H1 (cell line): Measurements from ENCODE around the gene CASK. TPM values are rescaled to one million over a fixed set of nuclear protein-coding genes. Genes with fewer than 3 reads are reported as not detected.

Experiments
- CTCF ChIA-PET: fragments of 300-600 bp; sonication (Branson Sonifier 250); formaldehyde crosslinking; loops from one replicate; lab custom pipeline; 2021; ENCODE audit not compliant: partially characterized antibody; lab: Charles Lee
- POLR2A ChIA-PET: fragments of 300-600 bp; sonication (Branson Sonifier 250); formaldehyde crosslinking; loops from one replicate; lab custom pipeline; 2021; ENCODE audit warnings: inconsistent platforms; ENCODE audit not compliant: partially characterized antibody; lab: Charles Lee
- DNase-seq, 2 experiments: peaks; one replicate each; pipeline versions ENCODE4 v3.0.0 to v3.0.0-alpha.2; 2010 to 2022; ENCODE audit warnings: low spot score in 2 of 2, low read depth in 1 of 2, mixed read lengths in 1 of 2
- FAIRE-seq: peaks from 2 replicates; lab custom pipeline; 2011; peaks lifted over from hg19 to GRCh38; lab: Jason Lieb, UNC
- H2AFZ ChIP-seq: 2 replicates; pipeline ENCODE4 v1.8.1; 2012; ENCODE audit warnings: low read length, inconsistent platforms
- H2AK5ac ChIP-seq: 2 replicates; pipeline ENCODE4 v1.6.1; 2013; ENCODE audit warnings: low read depth, low read length
- H2BK120ac ChIP-seq: replicated peaks from 2 replicates; pipeline ENCODE3; 2013; ENCODE audit warnings: low read depth, low read length, inconsistent platforms
- H2BK12ac ChIP-seq: 2 replicates; pipeline ENCODE4 v1.6.1; 2013; ENCODE audit warnings: low read depth, low read length
- H2BK15ac ChIP-seq: 2 replicates; pipeline ENCODE4 v1.6.1; 2013; ENCODE audit warnings: low read length
- H2BK20ac ChIP-seq: 2 replicates; pipeline ENCODE4 v1.6.1; 2013; ENCODE audit warnings: low read length
- H2BK5ac ChIP-seq: 2 replicates; pipeline ENCODE4 v1.6.1; 2013; ENCODE audit warnings: low read depth, low read length
- H3K14ac ChIP-seq: 2 replicates; pipeline ENCODE4 v1.6.1; 2013; ENCODE audit warnings: inconsistent platforms; ENCODE audit not compliant: insufficient read length
- H3K18ac ChIP-seq: 2 replicates; pipeline ENCODE4 v1.6.1; 2013; ENCODE audit warnings: low read length; ENCODE audit errors: extremely low read depth
- H3K23ac ChIP-seq: 2 replicates; pipeline ENCODE4 v1.6.1; 2013; ENCODE audit warnings: inconsistent platforms; ENCODE audit not compliant: insufficient read length
- H3K23me2 ChIP-seq: 2 replicates; pipeline ENCODE4 v1.6.1; 2013; ENCODE audit warnings: low read depth, low read length
- H3K27ac ChIP-seq: 2 replicates; pipeline ENCODE4 v1.6.1; 2011; ENCODE audit warnings: low read depth, low read length, inconsistent platforms
- H3K27me3 ChIP-seq, 4 experiments: replicated peaks in 1 of 4; 1 replicate in 1 of 4; 2 replicates in 3 of 4; pipeline versions ENCODE4 v1.6.1 to v1.8.1; 2011 to 2013; ENCODE audit warnings: low read length in 3 of 4, mild to moderate bottlenecking in 3 of 4, inconsistent platforms in 2 of 4, mixed read lengths in 2 of 4, moderate library complexity in 1 of 4; ENCODE audit not compliant: control insufficient read depth in 3 of 4, insufficient read depth in 3 of 4; ENCODE audit errors: extremely low read depth in 1 of 4
- H3K36me3 ChIP-seq, 4 experiments: 2 replicates each; pipeline versions ENCODE4 v1.6.1 to v1.8.1; 2011 to 2013; ENCODE audit warnings: mild to moderate bottlenecking in 4 of 4, low read length in 3 of 4, moderate library complexity in 2 of 4, control low read depth in 1 of 4, inconsistent platforms in 1 of 4; ENCODE audit not compliant: insufficient read depth in 4 of 4, control insufficient read depth in 2 of 4
- H3K4ac ChIP-seq: replicated peaks from 2 replicates; pipeline ENCODE3; 2013; ENCODE audit warnings: low read length, low read depth, mixed read lengths, inconsistent platforms; ENCODE audit not compliant: insufficient read length
- H3K4me1 ChIP-seq, 4 experiments: replicated peaks in 1 of 4; 1 replicate in 1 of 4; 2 replicates in 3 of 4; pipeline versions ENCODE4 v1.6.1 to v1.8.1; 2011 to 2013; ENCODE audit warnings: low read length in 3 of 4, inconsistent platforms in 2 of 4, mixed read lengths in 1 of 4; ENCODE audit not compliant: insufficient read depth in 4 of 4, control insufficient read depth in 3 of 4
- H3K4me2 ChIP-seq, 2 experiments: 2 replicates each; pipeline versions ENCODE4 v1.6.1 to v1.8.1; 2011 to 2013; ENCODE audit warnings: low read depth in 2 of 2, low read length in 2 of 2, control low read depth in 1 of 2, inconsistent platforms in 1 of 2, mild to moderate bottlenecking in 1 of 2; ENCODE audit not compliant: insufficient read depth in 1 of 2
- H3K4me3 ChIP-seq, 4 experiments: fragments of 200-600, 300-600 bp in 1 of 4; sonication (generic), shearing (Covaris generic), sonication (Bioruptor Twin) in 1 of 4; 2 replicates each; pipeline versions ENCODE4 v1.5.1 to v1.8.1; 2011 to 2016; ENCODE audit warnings: low read length in 4 of 4, low read depth in 3 of 4, control low read depth in 2 of 4, inconsistent platforms in 2 of 4, mild to moderate bottlenecking in 2 of 4, mixed read lengths in 1 of 4, moderate library complexity in 1 of 4; ENCODE audit not compliant: insufficient read depth in 2 of 4; ENCODE audit errors: extremely low read depth in 1 of 4
- H3K56ac ChIP-seq: replicated peaks from 2 replicates; pipeline ENCODE3; 2013; ENCODE audit warnings: low read depth, mild to moderate bottlenecking, mixed read lengths, low read length, inconsistent platforms; ENCODE audit not compliant: insufficient read length
- H3K79me1 ChIP-seq: 2 replicates; pipeline ENCODE4 v1.6.1; 2013; ENCODE audit warnings: low read depth, low read length, control low read depth
- H3K79me2 ChIP-seq, 2 experiments: 2 replicates each; pipeline versions ENCODE4 v1.6.1 to v1.8.1; 2012 to 2013; ENCODE audit warnings: low read length in 2 of 2, mild to moderate bottlenecking in 2 of 2, inconsistent platforms in 1 of 2; ENCODE audit not compliant: insufficient read depth in 2 of 2, control insufficient read depth in 1 of 2
- H3K9ac ChIP-seq, 4 experiments: replicated peaks in 1 of 4; 1 replicate in 1 of 4; 2 replicates in 3 of 4; pipeline versions ENCODE4 v1.6.1 to v1.8.1; 2011 to 2013; ENCODE audit warnings: low read depth in 3 of 4, low read length in 3 of 4, control low read depth in 2 of 4, mild to moderate bottlenecking in 2 of 4, moderate library complexity in 2 of 4, inconsistent platforms in 1 of 4; ENCODE audit errors: extremely low read depth in 1 of 4
- H3K9me3 ChIP-seq, 2 experiments: 2 replicates each; pipeline versions ENCODE4 v1.6.1 to v1.8.1; 2012 to 2013; ENCODE audit warnings: mild to moderate bottlenecking in 2 of 2, moderate library complexity in 2 of 2, control low read depth in 1 of 2, inconsistent platforms in 1 of 2, low read depth in 1 of 2, low read length in 1 of 2, mixed read lengths in 1 of 2; ENCODE audit not compliant: insufficient read depth in 2 of 2
- H4K20me1 ChIP-seq, 2 experiments: replicated peaks in 1 of 2; 2 replicates each; pipeline versions ENCODE3 to v1.8.1; 2011 to 2013; ENCODE audit warnings: inconsistent platforms in 2 of 2, low read length in 2 of 2, mild to moderate bottlenecking in 1 of 2; ENCODE audit not compliant: insufficient read depth in 2 of 2, control insufficient read depth in 1 of 2
- H4K5ac ChIP-seq: 2 replicates; pipeline ENCODE4 v1.6.1; 2013; ENCODE audit warnings: low read length, low read depth, mixed read lengths, inconsistent platforms; ENCODE audit not compliant: insufficient read length
- H4K8ac ChIP-seq: 2 replicates; pipeline ENCODE4 v1.8.0; 2013; ENCODE audit warnings: mild to moderate bottlenecking, moderate library complexity, low read length, inconsistent platforms; ENCODE audit not compliant: insufficient read depth; ENCODE audit errors: extremely low read depth
- H4K91ac ChIP-seq: replicated peaks from 2 replicates; pipeline ENCODE3; 2013; ENCODE audit warnings: low read length, mixed read lengths, inconsistent platforms; ENCODE audit not compliant: insufficient read length
- POLR2A ChIP-seq, 2 experiments: IDR thresholded peaks; 1 replicate in 1 of 2; 2 replicates in 1 of 2; pipeline ENCODE4 v1.6.1; 2011; ENCODE audit warnings: low read depth in 2 of 2, low read length in 2 of 2, mild to moderate bottlenecking in 2 of 2; ENCODE audit errors: control extremely low read depth in 1 of 2
- WGBS, 2 experiments: shearing (Covaris generic) in 1 of 2; methylation state at CpG; one replicate each; pipeline versions ENCODE4 v1.1.6 to v1.1.7; 2013 to 2015; ENCODE audit warnings: low lambda C conversion rate in 2 of 2, mixed read lengths in 2 of 2, inconsistent platforms in 1 of 2, low coverage in 1 of 2, missing lambda C conversion rate in 1 of 2; ENCODE audit not compliant: insufficient replicate concordance in 2 of 2, insufficient coverage in 1 of 2, insufficient read length in 1 of 2; ENCODE audit errors: extremely low coverage in 1 of 2, missing lambda C conversion rate in 1 of 2; 5-methylcytosine and 5-hydroxymethylcytosine counted together
- polyA plus RNA-seq, 7 experiments: library from polyadenylated mRNA; depleted of rRNA in 3 of 7; stranded (reverse) in 5 of 7; unstranded in 2 of 7; fragments of >200 nt in 5 of 7; fragments of 200-250 nt in 2 of 7; gene quantifications; 1 replicate in 5 of 7; 2 replicates in 1 of 7; 4 replicates in 1 of 7; pipeline versions ENCODE4 v1.2.1 to v1.2.3, GENCODE V29; 2011 to 2013; ENCODE audit warnings: missing spikeins in 2 of 7, mixed read lengths in 2 of 7
- total RNA-seq: library from RNA; stranded (reverse); fragmentation: NEBNext Ultra II Directional; extraction: Animal tissue kit (Norgen Biotek cat#: 25700); gene quantifications from 2 replicates; pipeline ENCODE4 v1.2.1, GENCODE V29; 2021

CASK gene
- total and polyA plus RNA-seq, 2 of the 8 experiments (the other 6 are each of a cell fraction or from before 2014, with no cell fraction given) = 21.6 to 55.1 TPM

GRCh38 chrX:41875142-41875541 is 48.2 kb downstream of the CASK start:
- Histone ChIP-seq H3K56ac (no peak overlapping the region), H3K9ac (no peak overlapping the region), H4K5ac (no peak overlapping the region), H3K23ac (no peak overlapping the region), H2AFZ (no peak overlapping the region), H3K79me1 (no peaks in the 10 kb centered on the region), H3K27ac (no peak overlapping the region), H3K27me3 (no peaks in the 10 kb centered on the region), H3K4ac (no peak overlapping the region), H2BK20ac (no peak overlapping the region), H3K4me2 (no peak overlapping the region), H3K9me3 (no peaks in the 10 kb centered on the region), H2BK12ac (no peak overlapping the region), H4K91ac (no peak overlapping the region), H2BK120ac (no peak overlapping the region), H4K20me1 (no peaks in the 10 kb centered on the region), H3K23me2 (no peaks in the 10 kb centered on the region), H3K4me3 (no peak overlapping the region), H4K8ac (no peak overlapping the region), H2BK5ac (no peak overlapping the region), H3K36me3 (no peaks in the 10 kb centered on the region), H2BK15ac (no peak overlapping the region), H2AK5ac (no peak overlapping the region), H3K79me2 (peaks cover 0 to 55% of the 10 kb centered on the region in 2 experiments; a peak in 2 of 4 replicates), H3K14ac (no peak overlapping the region), H3K18ac (no peak overlapping the region), H3K4me1 (0 out of 7 replicates have a peak, but pooled peaks cover 0 to 3% (median 0%) of the 10 kb centered on the region in 4 experiments)
- no peak for TF ChIP-seq POLR2A (IDR thresholded peaks at IDR 0.05; ENCODE audit: control extremely low read depth in 1 of 2, low read depth in 2 of 2, low read length in 2 of 2)
- POLR2A ChIA-PET = no interaction called here
- CTCF ChIA-PET = no interaction called here
- no peak for FAIRE-seq
- 83% methylated on average over 1 of the region's 1 CpG; no CpG with 5 or more reads in 1 of the 2 experiments for WGBS, 2 experiments
- DNase-seq = no peak
